HCT116 (cell line): ENCODE measurements around the gene ESR1.

Source experiments
- EGR1 ChIP-seq: IDR thresholded peaks from 2 replicates; pipeline ENCODE4 v1.6.1; 2012; ENCODE audit warnings: low read depth
- POLR2AphosphoS5 ChIP-seq: IDR thresholded peaks from 2 replicates; pipeline ENCODE4 v1.6.1; 2011; ENCODE audit warnings: mild to moderate bottlenecking, low read depth, low read length, moderate library complexity
- TF ChIP-seq, protein P1 (sequence below), 3 experiments: fragments of 200-600 bp in 1 of 3; sonication (generic) in 1 of 3; IDR thresholded peaks in 2 of 3; conservative IDR thresholded peaks in 1 of 3; 2 replicates each; pipeline ENCODE4 v1.5.1; 2012 to 2017; ENCODE audit warnings: low read depth in 2 of 3, low read length in 2 of 3, antibody characterized with exemption in 1 of 3, borderline replicate concordance in 1 of 3, control low read depth in 1 of 3, mild to moderate bottlenecking in 1 of 3, mixed read lengths in 1 of 3, mixed run types in 1 of 3, moderate library complexity in 1 of 3; ENCODE audit not compliant: insufficient read depth in 1 of 3

GRCh38 chr6:151882206-151882605, 74.7 kb downstream of the ESR1 start:
- TF ChIP-seq POLR2AphosphoS5 = no peak
- TF ChIP-seq EGR1 = no peak
- TF ChIP-seq, protein P1, sequence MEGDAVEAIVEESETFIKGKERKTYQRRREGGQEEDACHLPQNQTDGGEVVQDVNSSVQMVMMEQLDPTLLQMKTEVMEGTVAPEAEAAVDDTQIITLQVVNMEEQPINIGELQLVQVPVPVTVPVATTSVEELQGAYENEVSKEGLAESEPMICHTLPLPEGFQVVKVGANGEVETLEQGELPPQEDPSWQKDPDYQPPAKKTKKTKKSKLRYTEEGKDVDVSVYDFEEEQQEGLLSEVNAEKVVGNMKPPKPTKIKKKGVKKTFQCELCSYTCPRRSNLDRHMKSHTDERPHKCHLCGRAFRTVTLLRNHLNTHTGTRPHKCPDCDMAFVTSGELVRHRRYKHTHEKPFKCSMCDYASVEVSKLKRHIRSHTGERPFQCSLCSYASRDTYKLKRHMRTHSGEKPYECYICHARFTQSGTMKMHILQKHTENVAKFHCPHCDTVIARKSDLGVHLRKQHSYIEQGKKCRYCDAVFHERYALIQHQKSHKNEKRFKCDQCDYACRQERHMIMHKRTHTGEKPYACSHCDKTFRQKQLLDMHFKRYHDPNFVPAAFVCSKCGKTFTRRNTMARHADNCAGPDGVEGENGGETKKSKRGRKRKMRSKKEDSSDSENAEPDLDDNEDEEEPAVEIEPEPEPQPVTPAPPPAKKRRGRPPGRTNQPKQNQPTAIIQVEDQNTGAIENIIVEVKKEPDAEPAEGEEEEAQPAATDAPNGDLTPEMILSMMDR (IDR thresholded peaks at IDR 0.05 in 2 of 3, conservative IDR thresholded peaks at IDR 0.05 in 1 of 3; ENCODE audit: borderline replicate concordance in 1 of 3, insufficient read depth in 1 of 3, low read depth in 2 of 3, low read length in 2 of 3) = no peak
